ENCODE results near the gene SEMA3B. TPM values are rescaled to one million over a fixed set of nuclear protein-coding genes. Genes with fewer than 3 reads are reported as not detected.
A peak's percentile ranks its signal among the peaks of the same experiment; 100 is the strongest.

The SEMA3B gene
- total and polyA plus RNA-seq, 9 of the 15 experiments (the other 6 are each of a cell fraction or from before 2014, with no cell fraction given), result 0.03 to 1.8 (median 0.55) TPM; not detected in 1

DNA sequence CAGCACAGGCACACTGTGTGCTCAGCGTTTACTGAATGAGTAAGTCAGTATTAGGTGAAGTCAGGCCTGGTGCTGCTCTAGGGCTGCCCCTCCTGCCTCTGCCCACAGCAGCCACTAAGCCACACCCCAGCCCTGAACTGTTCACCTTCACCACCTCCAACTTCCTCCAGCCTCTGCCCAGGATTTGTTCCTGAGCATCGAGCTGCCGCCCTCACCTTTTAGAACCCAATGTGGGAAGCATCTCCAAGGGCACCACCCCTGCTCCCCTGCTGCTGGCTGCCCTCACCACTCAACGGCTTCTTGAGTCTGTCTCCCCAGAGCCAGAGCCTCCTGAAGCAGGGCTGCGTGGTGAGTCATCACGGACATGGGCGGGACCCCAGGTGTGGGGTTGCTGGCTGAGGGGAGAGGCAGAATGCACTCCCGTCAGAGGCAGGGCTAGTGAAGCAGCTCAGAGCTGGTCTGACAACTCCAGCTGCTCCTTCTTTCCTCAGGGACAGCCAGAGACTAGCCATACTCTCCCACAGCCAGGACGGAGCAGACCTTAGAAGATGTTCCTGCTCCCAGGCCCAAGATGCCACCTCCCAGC lies 47.8 kb downstream of the SEMA3B start (continued):
- TF ChIP-seq FOXM1 (IDR thresholded peaks at IDR 0.05; ENCODE audit: low read depth) (no peak), FOXM1 (CRISPR knock-in tag; IDR thresholded peaks at IDR 0.05; ENCODE audit: low read depth) (no peak), ZBTB7A (IDR thresholded peaks at IDR 0.05; ENCODE audit: borderline replicate concordance, control insufficient read depth, low read depth, low read length) (peak; percentile 50; the same call in 1 of the 2 replicates)

DNA sequence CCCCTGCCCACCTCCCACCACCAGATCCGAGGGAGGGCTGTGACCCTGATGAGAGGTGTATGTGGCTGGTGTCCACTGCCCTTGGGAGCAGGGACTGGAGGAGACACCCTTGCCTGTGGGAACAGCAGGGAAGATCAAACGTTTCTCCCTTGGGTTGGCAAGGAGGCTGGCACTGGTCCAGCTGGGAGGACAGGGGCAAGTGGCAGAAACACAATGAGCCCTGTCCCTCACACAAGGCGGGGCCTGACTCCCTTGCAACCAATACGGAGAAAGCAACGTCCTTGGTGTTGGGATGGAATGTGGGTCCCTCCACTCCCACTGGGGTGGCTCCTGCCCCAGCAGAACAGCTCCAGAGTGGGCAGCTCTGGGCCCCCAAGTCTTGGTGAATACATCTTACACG lies 48.4 kb downstream of the SEMA3B start:
- Histone ChIP-seq H3K36me3 (ENCODE audit: control insufficient read depth, insufficient read depth, low read length) (peaks cover 20% of the 10 kb centered on the region; the same call in 2 of the 3 replicates), H3K4me2 (ENCODE audit: insufficient read depth, low read length) (peak overlapping the region; percentile 65), H4K20me1 (replicated peaks; ENCODE audit: control insufficient read depth, insufficient read depth, low read length) (no peaks in the 10 kb centered on the region), H3K27ac (ENCODE audit: extremely low read depth, low read depth, low read length) (peak overlapping the region; percentile 47; the same call in 2 of the 3 replicates), H3K79me2 (ENCODE audit: control insufficient read depth, insufficient read depth, low read length) (peaks cover 22% of the 10 kb centered on the region), H2AFZ (ENCODE audit: low read depth, low read length) (no peak overlapping the region), H3K4me1 (replicated peaks in 1 of 2; ENCODE audit: control insufficient read depth in 2 of 2, insufficient read depth in 2 of 2, low read length in 2 of 2) (peaks cover 27 to 59% of the 10 kb centered on the region in 2 experiments), H3K9ac (ENCODE audit: insufficient read depth in 1 of 2, low read depth in 2 of 2, low read length in 2 of 2) (peak overlapping the region in 1 of 2 experiments; percentile 86; a peak in 2 of 4 replicates), H3K9me3 (replicated peaks; ENCODE audit: control insufficient read depth, insufficient read depth, low read depth, low read length) (no peaks in the 10 kb centered on the region), H3K4me3 (no peak overlapping the region), H3K9me1 (ENCODE audit: control insufficient read depth, insufficient read depth, low read length) (no peaks in the 10 kb centered on the region), H3K27me3 (ENCODE audit: control insufficient read depth in 2 of 2, insufficient read depth in 2 of 2, low read length in 2 of 2) (no peaks in the 10 kb centered on the region)
- ATAC-seq, result no peak
- no peak for DNase-seq (ENCODE audit: extremely low read depth in 1 of 4, low spot score in 3 of 4)
- no peak for FAIRE-seq
- WGBS (ENCODE audit: insufficient coverage, low coverage, missing lambda C conversion rate), result 30% methylated on average over 4 of the region's 6 CpGs
- ChIA-PET POLR2A (interaction anchor here (0.7 to 1.1 kb wide), 5 partner anchors 11 to 543 kb away, joined by 3 to 5 read pairs (median 3); partner anchors contain the start of genes HYAL3, NAA80 and TUSC2), CTCF (ENCODE audit: low intra/inter-chr PET ratio) (no interaction called here)
- intact Hi-C loops (cut with micrococcal nuclease), result no loop called here
- in situ Hi-C loops (cut with MboI), result no loop called here
- BruUV-seq (replicated peaks), result no TSS peak
- TF ChIP-seq BRCA1 (IDR thresholded peaks at IDR 0.05) (no peak), BRCA1 (CRISPR knock-in tag; IDR thresholded peaks at IDR 0.05) (no peak), TBP (optimal IDR thresholded peaks at IDR 0.05; ENCODE audit: low read depth, low read length) (peak; percentile 5), ZNF668 (CRISPR knock-in tag; IDR thresholded peaks at IDR 0.05) (no peak), PCBP2 (IDR thresholded peaks at IDR 0.05; ENCODE audit: low read depth, low read length, poor library complexity, severe bottlenecking) (no peak), ZNF23 (CRISPR knock-in tag; IDR thresholded peaks at IDR 0.05) (no peak), NFIC (IDR thresholded peaks at IDR 0.05) (peak; percentile 62), ZNF766 (CRISPR knock-in tag; conservative IDR thresholded peaks at IDR 0.05) (no peak), SAFB (IDR thresholded peaks at IDR 0.05; ENCODE audit: borderline replicate concordance, low read depth, low read length) (no peak)
- TF ChIP-seq, protein P1, sequence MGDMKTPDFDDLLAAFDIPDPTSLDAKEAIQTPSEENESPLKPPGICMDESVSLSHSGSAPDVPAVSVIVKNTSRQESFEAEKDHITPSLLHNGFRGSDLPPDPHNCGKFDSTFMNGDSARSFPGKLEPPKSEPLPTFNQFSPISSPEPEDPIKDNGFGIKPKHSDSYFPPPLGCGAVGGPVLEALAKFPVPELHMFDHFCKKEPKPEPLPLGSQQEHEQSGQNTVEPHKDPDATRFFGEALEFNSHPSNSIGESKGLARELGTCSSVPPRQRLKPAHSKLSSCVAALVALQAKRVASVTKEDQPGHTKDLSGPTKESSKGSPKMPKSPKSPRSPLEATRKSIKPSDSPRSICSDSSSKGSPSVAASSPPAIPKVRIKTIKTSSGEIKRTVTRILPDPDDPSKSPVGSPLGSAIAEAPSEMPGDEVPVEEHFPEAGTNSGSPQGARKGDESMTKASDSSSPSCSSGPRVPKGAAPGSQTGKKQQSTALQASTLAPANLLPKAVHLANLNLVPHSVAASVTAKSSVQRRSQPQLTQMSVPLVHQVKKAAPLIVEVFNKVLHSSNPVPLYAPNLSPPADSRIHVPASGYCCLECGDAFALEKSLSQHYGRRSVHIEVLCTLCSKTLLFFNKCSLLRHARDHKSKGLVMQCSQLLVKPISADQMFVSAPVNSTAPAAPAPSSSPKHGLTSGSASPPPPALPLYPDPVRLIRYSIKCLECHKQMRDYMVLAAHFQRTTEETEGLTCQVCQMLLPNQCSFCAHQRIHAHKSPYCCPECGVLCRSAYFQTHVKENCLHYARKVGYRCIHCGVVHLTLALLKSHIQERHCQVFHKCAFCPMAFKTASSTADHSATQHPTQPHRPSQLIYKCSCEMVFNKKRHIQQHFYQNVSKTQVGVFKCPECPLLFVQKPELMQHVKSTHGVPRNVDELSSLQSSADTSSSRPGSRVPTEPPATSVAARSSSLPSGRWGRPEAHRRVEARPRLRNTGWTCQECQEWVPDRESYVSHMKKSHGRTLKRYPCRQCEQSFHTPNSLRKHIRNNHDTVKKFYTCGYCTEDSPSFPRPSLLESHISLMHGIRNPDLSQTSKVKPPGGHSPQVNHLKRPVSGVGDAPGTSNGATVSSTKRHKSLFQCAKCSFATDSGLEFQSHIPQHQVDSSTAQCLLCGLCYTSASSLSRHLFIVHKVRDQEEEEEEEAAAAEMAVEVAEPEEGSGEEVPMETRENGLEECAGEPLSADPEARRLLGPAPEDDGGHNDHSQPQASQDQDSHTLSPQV (IDR thresholded peaks at IDR 0.05), result no peak
- TF ChIP-seq, protein P2, sequence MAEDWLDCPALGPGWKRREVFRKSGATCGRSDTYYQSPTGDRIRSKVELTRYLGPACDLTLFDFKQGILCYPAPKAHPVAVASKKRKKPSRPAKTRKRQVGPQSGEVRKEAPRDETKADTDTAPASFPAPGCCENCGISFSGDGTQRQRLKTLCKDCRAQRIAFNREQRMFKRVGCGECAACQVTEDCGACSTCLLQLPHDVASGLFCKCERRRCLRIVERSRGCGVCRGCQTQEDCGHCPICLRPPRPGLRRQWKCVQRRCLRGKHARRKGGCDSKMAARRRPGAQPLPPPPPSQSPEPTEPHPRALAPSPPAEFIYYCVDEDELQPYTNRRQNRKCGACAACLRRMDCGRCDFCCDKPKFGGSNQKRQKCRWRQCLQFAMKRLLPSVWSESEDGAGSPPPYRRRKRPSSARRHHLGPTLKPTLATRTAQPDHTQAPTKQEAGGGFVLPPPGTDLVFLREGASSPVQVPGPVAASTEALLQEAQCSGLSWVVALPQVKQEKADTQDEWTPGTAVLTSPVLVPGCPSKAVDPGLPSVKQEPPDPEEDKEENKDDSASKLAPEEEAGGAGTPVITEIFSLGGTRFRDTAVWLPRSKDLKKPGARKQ (CRISPR knock-in tag; IDR thresholded peaks at IDR 0.05), result no peak
- TF ChIP-seq, protein P3, sequence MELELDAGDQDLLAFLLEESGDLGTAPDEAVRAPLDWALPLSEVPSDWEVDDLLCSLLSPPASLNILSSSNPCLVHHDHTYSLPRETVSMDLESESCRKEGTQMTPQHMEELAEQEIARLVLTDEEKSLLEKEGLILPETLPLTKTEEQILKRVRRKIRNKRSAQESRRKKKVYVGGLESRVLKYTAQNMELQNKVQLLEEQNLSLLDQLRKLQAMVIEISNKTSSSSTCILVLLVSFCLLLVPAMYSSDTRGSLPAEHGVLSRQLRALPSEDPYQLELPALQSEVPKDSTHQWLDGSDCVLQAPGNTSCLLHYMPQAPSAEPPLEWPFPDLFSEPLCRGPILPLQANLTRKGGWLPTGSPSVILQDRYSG (tag; conservative IDR thresholded peaks at IDR 0.05; ENCODE audit: low read depth), result no peak
